Vagina (tissue), 2 donors: ENCODE data around the gene FKBP10. TPM values are rescaled to one million over a fixed set of nuclear protein-coding genes. Genes with fewer than 3 reads are reported as not detected.

Experiments
- DNase-seq, 2 donors: peaks; one replicate each; pipeline ENCODE4 v3.0.0-alpha.2; 2017; ENCODE audit errors: extremely low spot score in 2 of 2
- H3K27ac ChIP-seq: fragments of 200-600 bp; sonication (generic); one replicate; pipeline ENCODE4 v1.5.1; 2019
- H3K27me3 ChIP-seq: fragments of 200-600 bp; sonication (generic); one replicate; pipeline ENCODE4 v1.5.1; 2019
- H3K36me3 ChIP-seq, 2 donors: fragments of 200-600 bp; sonication (generic); one replicate each; pipeline ENCODE4 v1.5.1; 2017 to 2019
- H3K4me1 ChIP-seq: fragments of 200-600 bp; sonication (generic); one replicate; pipeline ENCODE4 v1.5.1; 2019
- H3K4me3 ChIP-seq, 2 donors: fragments of 200-600 bp; sonication (generic); 1 replicate in 1 of 2; 2 replicates in 1 of 2; pipeline ENCODE4 v1.5.1; 2016 to 2019
- H3K9me3 ChIP-seq: fragments of 200-600 bp; sonication (generic); one replicate; pipeline ENCODE4 v1.5.1; 2019
- POLR2A ChIP-seq, 2 donors: fragments of 450-650 bp; IDR thresholded peaks; one replicate each; pipeline ENCODE4 v1.6.1; 2017; ENCODE audit warnings: antibody characterized with exemption in 2 of 2, mild to moderate bottlenecking in 2 of 2, moderate library complexity in 2 of 2
- POLR2AphosphoS5 ChIP-seq, 2 donors: sonication (generic); formaldehyde crosslinking; IDR thresholded peaks; one replicate each; pipeline ENCODE4 v1.9.0; 2017; ENCODE audit warnings: antibody characterized with exemption in 2 of 2, mild to moderate bottlenecking in 2 of 2, low read depth in 1 of 2; ENCODE audit not compliant: insufficient read depth in 1 of 2
- intact Hi-C: fragments of 100-400 bp; cut with DNase I; formaldehyde crosslinking; loops from one replicate; pipeline ENCODE4 v1.15.1; 2023
- total RNA-seq: library from RNA; depleted of rRNA; stranded (reverse); fragments of >200 nt; gene quantifications from one replicate; pipeline ENCODE4 v1.2.3, GENCODE V29; 2016
- TF ChIP-seq, protein P1 (sequence below), 3 experiments: fragments of 450-650 bp in 2 of 3; fragments of 200-600 bp in 1 of 3; sonication (generic) in 1 of 3; IDR thresholded peaks; one replicate each; pipeline ENCODE4 v1.5.1; 2017 to 2019; ENCODE audit warnings: antibody characterized with exemption in 3 of 3, mild to moderate bottlenecking in 2 of 3, moderate library complexity in 2 of 3

Gene FKBP10
- total RNA-seq, 1 donor from 2014 or later = 53.5 TPM

DNA sequence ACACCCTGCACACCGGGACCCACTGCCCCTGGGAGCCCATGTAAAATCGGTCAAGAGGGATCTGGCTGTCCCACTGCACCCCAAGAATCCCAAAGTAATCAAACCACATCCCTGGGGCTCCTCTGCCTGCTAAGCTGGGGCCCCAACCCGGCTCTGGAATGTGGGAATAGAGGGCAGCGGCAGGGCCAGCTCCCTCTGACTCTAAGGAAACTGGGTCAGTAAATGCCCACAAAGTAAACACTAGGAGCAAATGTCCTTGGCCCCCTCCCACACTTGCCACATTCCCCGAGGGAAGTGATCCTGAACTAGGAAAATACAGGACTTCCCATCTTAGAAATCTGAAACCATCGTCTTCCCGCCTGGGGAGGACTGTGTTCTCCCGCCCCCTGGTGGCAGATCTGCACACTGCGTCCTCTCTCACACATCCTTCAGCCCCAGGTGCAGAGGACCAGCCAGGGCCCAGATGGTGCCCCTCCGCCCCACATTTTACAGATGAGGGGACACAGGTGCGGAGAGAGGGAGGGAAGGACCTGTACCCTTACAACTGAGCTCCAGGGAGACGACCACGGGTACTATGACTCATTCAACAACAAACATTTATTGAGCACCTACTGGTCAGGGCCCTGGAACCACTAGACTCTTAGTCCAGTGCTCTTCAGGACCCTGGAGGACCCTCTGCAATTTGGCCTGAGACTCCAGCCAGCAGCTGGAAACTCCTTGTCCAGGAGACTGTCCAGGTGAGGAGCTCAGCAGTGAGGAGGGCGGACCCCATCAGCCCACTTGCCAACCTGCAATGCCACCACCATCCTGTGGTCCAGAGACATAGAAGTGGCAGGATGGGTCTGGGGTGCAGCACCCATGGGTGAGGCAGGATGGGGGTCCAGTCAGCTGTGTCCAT lies 11.2 kb upstream of the FKBP10 start:
- Histone ChIP-seq H3K9me3 (no peaks in the 10 kb centered on the region), H3K27ac (peak overlapping the region; percentile 88), H3K4me3 (peak overlapping the region; percentile 12 to 33), H3K36me3 (no peaks in the 10 kb centered on the region), H3K4me1 (peaks cover 19% of the 10 kb centered on the region), H3K27me3 (no peaks in the 10 kb centered on the region)
- peak in 1 of 2 donors; percentile 56 for TF ChIP-seq POLR2AphosphoS5 (IDR thresholded peaks at IDR 0.05; ENCODE audit: insufficient read depth in 1 of 2, low read depth in 1 of 2)
- TF ChIP-seq, protein P1, sequence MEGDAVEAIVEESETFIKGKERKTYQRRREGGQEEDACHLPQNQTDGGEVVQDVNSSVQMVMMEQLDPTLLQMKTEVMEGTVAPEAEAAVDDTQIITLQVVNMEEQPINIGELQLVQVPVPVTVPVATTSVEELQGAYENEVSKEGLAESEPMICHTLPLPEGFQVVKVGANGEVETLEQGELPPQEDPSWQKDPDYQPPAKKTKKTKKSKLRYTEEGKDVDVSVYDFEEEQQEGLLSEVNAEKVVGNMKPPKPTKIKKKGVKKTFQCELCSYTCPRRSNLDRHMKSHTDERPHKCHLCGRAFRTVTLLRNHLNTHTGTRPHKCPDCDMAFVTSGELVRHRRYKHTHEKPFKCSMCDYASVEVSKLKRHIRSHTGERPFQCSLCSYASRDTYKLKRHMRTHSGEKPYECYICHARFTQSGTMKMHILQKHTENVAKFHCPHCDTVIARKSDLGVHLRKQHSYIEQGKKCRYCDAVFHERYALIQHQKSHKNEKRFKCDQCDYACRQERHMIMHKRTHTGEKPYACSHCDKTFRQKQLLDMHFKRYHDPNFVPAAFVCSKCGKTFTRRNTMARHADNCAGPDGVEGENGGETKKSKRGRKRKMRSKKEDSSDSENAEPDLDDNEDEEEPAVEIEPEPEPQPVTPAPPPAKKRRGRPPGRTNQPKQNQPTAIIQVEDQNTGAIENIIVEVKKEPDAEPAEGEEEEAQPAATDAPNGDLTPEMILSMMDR (IDR thresholded peaks at IDR 0.05) = peak; percentile 92 to 98 (median 94)
- no peak for TF ChIP-seq POLR2A (IDR thresholded peaks at IDR 0.05)
- intact Hi-C loops = loop anchor here (5.0 kb wide), 1 partner anchor 64 kb away; no protein-coding TSS in a partner anchor
- DNase-seq = no peak

DNA sequence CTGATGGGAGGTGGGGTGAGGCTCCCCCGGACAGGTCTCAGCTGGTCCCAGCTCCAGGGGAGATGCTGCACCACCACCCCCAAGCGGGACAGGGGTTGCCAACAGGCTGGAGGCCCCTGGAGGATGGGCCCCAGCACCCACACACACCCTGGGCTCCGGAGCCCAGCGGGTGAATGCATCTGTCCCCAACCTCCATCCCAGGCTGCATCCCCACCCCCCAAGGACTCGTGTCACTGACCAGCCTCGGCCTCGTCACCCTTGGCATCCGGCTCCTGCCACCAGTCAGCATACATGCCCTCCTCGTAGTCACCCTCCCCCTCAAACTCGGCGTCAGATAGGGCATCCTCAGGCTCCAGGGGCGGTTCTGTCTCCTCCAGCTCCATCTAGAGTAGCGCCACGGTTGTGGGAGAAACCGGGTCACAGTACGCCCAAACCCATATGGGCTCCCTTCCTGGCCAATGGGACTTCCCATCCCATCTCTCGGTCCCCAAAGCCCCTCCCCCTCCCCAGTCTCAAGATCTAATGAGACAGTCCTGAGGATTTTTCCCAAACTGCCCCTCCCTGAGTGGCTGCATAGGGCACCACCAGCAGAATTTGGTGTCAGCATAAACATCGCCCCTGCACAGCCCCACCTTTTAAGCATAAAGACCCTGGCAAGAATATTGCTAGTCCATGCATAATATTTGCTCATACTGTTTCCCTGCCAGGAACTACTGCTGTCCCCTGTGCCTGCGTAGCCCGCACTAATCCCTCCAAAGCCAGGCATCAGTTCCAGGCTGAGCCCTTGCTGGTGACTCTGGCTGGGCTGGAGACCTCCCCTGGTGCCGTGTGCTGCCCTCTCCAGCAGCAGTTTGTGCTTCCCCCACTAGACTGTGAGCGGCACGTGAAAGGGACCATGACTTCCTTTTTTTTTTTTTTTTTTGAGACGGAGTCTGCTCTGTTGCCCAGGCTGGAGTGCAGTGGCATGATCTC lies 9.5 kb upstream of the FKBP10 start:
- TF ChIP-seq, protein P1 (IDR thresholded peaks at IDR 0.05) = no peak
- TF ChIP-seq POLR2A (IDR thresholded peaks at IDR 0.05) = no peak
- no peak for TF ChIP-seq POLR2AphosphoS5 (IDR thresholded peaks at IDR 0.05; ENCODE audit: insufficient read depth in 1 of 2, low read depth in 1 of 2)
- Histone ChIP-seq H3K36me3 (no peaks in the 10 kb centered on the region), H3K9me3 (no peaks in the 10 kb centered on the region), H3K4me1 (peaks cover 19% of the 10 kb centered on the region), H3K27ac (no peak overlapping the region), H3K27me3 (no peaks in the 10 kb centered on the region), H3K4me3 (no peak overlapping the region)
- intact Hi-C loops = loop anchor here (5.0 kb wide), 1 partner anchor 66 kb away; no protein-coding TSS in a partner anchor
- DNase-seq = no peak

DNA sequence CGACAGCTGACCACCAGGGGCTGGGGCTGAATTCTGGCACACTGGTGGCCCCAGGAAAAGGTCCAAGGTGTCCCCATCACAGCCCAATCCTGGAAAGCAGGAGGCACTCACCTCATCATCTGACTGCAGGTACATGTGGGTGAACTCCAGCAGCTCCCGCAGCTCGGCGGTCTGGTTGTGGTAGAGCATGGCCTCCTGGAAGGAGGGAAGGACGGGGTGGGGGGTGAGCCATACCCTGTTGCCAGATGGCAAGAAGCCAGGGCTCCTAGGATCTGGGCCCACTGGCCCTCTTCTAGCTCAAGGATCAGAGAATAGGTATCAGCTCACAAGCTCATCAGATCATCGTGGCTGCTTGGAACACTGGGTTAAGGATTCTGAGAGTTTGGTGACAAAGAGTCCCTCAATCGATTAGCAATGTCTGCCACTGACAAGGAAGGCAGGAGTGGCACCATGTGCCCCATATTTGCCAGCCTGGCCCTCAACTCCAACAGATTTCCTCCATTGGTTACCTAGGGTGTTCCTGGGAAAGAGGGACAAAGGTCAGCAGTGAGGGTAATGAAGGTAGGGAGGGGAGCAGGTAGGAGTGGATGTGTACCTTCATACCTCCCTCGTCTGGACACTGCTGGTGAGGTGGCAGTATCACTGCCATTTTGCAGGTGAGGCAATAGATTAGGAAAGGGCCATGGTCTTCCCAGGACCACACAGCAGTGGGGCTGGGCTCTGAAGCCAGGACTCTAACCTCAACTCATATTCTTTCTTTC lies 5.9 kb upstream of the FKBP10 start:
- Histone ChIP-seq H3K4me3 (no peak overlapping the region), H3K36me3 (no peaks in the 10 kb centered on the region), H3K4me1 (peaks cover 24% of the 10 kb centered on the region), H3K27ac (no peak overlapping the region), H3K9me3 (no peaks in the 10 kb centered on the region), H3K27me3 (no peaks in the 10 kb centered on the region)
- no peak for TF ChIP-seq POLR2AphosphoS5 (IDR thresholded peaks at IDR 0.05; ENCODE audit: insufficient read depth in 1 of 2, low read depth in 1 of 2)
- TF ChIP-seq POLR2A (IDR thresholded peaks at IDR 0.05) = no peak
- TF ChIP-seq, protein P1 (IDR thresholded peaks at IDR 0.05) = no peak
- intact Hi-C loops = no loop called here
- DNase-seq = no peak

DNA sequence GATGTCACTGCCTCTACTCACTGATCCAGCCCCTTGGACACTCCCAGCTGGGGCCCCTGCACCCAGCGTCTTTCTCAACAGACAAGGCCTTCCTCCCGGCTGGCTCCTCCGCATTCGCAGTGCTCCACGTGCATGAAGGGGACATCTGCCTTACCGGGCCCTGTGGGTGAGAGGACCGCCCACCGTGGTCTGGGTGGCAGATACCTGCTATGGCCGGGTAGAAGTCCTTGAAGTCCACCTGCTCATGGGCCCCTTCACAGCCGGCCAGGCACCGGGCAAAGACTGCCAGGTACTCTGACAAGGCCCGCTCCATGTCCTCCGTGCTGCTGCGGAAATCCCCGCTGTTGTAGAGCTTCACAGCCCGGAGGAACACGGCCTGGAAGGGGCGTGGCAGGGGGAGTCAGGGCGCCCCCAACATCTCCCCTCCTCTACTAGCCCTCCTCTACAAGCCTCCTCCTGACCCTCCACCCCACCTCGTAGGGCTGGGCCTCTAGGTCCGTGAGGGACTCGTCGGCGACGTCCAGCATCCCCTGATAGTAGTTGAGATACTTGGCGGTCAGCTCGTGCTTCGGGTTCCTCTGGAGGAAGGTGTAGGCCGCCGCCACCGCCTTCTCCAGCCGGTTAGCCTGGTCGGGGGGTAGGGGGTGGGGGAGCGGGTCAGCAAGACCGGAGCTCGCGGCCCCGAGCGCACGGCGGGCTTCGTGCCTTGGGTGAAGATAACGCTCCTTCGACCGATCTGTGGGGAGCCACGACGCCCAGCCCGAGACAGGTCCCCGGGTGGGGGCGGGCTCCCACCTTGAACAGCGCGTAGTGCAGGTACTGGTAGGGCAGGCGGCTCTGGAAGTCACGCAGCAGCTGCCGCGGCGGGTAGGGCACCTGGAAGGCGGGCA lies 1.9 kb upstream of the FKBP10 start:
- Histone ChIP-seq H3K27me3 (no peaks in the 10 kb centered on the region), H3K4me3 (peak overlapping the region; percentile 66 to 83), H3K9me3 (no peaks in the 10 kb centered on the region), H3K36me3 (no peaks in the 10 kb centered on the region), H3K27ac (peak overlapping the region; percentile 87), H3K4me1 (peaks cover 33% of the 10 kb centered on the region)
- intact Hi-C loops = no loop called here
- TF ChIP-seq POLR2A (IDR thresholded peaks at IDR 0.05) = no peak
- no peak for TF ChIP-seq POLR2AphosphoS5 (IDR thresholded peaks at IDR 0.05; ENCODE audit: insufficient read depth in 1 of 2, low read depth in 1 of 2)
- TF ChIP-seq, protein P1 (IDR thresholded peaks at IDR 0.05) = no peak
- DNase-seq = no peak
